ENCODE data around the gene IKZF3. TPM values are rescaled to one million over a fixed set of nuclear protein-coding genes. Genes with fewer than 3 reads are reported as not detected.

IKZF3 gene
- polyA plus RNA-seq, 3 donors from 2014 or later, result 3.1 to 77.5 (median 15.7) TPM

- Mint-ChIP-seq H3K9me3 (no peaks in the 10 kb centered on the region), H3K4me1 (peaks cover 82 to 88% of the 10 kb centered on the region in 2 donors), H3K27me3 (ENCODE audit: low read depth in 3 of 3) (peaks cover 2 to 17% (median 15%) of the 10 kb centered on the region in 3 donors), H3K36me3 (peaks cover 40 to 51% (median 43%) of the 10 kb centered on the region in 3 donors), H3K27ac (peak overlapping the region; percentile 76 to 91 (median 84)), H3K4me3 (peak overlapping the region in 2 of 5 donors; percentile 15 to 55)
- no peak for DNase-seq
Observed at GRCh38 chr17:39763051-39763820, 100.9 kb downstream of the IKZF3 start.

GRCh38 chr17:39761861-39762496, 102.1 kb downstream of the IKZF3 start:
- Mint-ChIP-seq H3K4me1 (peaks cover 82 to 88% of the 10 kb centered on the region in 2 donors), H3K9me3 (no peaks in the 10 kb centered on the region), H3K36me3 (peaks cover 32 to 42% (median 33%) of the 10 kb centered on the region in 3 donors), H3K27me3 (ENCODE audit: low read depth in 3 of 3) (peaks cover 11 to 23% (median 21%) of the 10 kb centered on the region in 3 donors), H3K4me3 (peak overlapping the region in 2 of 5 donors; percentile 6 to 43), H3K27ac (peak overlapping the region in 5 of 6 donors; percentile 76 to 89 (median 78))
- no peak for DNase-seq

DNA sequence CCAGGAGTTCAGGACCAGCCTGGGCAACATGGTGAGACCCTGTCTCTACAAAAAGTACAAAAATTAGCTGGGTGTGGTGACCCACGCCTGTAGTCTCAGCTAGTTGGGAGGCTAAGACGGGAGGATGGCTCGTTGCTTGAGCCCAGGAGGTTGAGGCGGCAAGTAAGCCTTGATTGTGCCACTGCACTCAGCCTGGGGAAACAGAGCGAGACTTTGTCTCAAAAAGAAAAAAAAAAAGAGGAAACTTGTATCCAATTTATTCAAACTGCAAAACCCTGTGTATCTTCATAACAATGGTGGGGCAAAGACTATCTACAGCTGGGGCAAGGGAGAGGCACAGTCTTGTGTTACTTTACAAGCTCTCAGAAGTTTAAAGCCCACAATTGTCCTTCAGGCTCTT, 104.9 kb downstream of the IKZF3 start:
- peaks cover 78 to 84% of the 10 kb centered on the region in 2 donors for H3K4me1 Mint-ChIP-seq
- H3K36me3 Mint-ChIP-seq, result peaks cover 13 to 17% (median 14%) of the 10 kb centered on the region in 3 donors
- peaks cover 21 to 47% (median 38%) of the 10 kb centered on the region in 3 donors for H3K27me3 Mint-ChIP-seq (ENCODE audit: low read depth in 3 of 3)
- DNase-seq, result no peak
- no peaks in the 10 kb centered on the region for H3K9me3 Mint-ChIP-seq
- peak overlapping the region; percentile 61 to 84 (median 78) for H3K4me3 Mint-ChIP-seq
- peak overlapping the region; percentile 96 to 100 (median 98) for H3K27ac Mint-ChIP-seq

DNA sequence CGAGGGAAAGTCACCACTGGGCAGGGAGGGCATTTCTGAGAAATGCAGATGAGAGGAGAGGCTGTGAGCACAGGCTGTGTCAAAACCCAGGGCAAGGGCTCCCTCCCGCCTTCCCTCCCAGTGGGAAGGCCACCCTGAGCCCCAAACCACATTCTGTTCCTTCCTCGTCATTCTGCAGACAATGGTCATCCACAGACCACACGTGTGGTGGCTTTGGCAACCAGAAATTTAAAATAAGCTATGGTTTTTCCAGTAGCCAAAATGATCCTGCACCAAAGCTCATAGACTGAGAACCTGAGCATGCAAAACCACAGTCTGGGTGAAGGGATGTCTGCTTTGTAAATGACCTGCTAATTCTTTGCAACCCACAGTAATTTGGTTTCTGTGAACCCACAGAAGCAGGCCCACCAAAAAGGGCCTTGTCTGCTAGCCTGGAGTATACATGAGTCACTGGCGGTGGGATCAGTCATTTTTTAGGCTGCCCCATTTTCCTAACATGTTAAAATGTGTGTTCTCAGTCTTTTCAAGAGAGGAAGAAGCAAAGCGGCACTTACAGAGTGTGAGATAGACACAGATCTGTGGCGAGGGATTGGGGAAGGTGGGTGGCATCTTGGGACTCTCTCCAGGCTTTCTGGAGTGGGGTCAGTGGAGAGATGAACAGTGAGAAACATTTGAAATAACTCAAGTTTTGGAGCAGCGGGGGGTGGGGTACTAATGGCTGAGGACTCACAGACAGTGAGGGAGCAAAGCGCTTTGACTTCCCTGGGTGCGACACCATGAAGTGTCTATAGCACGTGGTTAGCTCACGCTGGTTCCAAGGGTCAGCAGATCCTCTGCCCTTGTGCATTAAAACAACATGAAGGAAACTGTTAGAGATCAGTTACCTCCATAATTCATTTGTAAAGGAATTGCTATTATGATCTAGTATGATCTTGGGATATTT, 105.9 kb downstream of the IKZF3 start:
- DNase-seq, result peak; percentile 85 to 87 (median 86)
- peaks cover 9 to 13% (median 10%) of the 10 kb centered on the region in 3 donors for H3K36me3 Mint-ChIP-seq
- H3K4me1 Mint-ChIP-seq, result peaks cover 79 to 83% of the 10 kb centered on the region in 2 donors
- H3K27ac Mint-ChIP-seq, result peak overlapping the region; percentile 96 to 100 (median 98)
- H3K9me3 Mint-ChIP-seq, result no peaks in the 10 kb centered on the region
- H3K4me3 Mint-ChIP-seq, result peak overlapping the region; percentile 61 to 84 (median 78)
- peaks cover 26 to 53% (median 38%) of the 10 kb centered on the region in 3 donors for H3K27me3 Mint-ChIP-seq (ENCODE audit: low read depth in 3 of 3)

- H3K4me1 Mint-ChIP-seq, result peaks cover 80 to 83% of the 10 kb centered on the region in 2 donors
- H3K27ac Mint-ChIP-seq, result peak overlapping the region; percentile 96 to 100 (median 98)
- H3K9me3 Mint-ChIP-seq, result no peaks in the 10 kb centered on the region
- no peak for DNase-seq
- peaks cover 4 to 8% (median 5%) of the 10 kb centered on the region in 3 donors for H3K36me3 Mint-ChIP-seq
- peaks cover 33 to 57% (median 42%) of the 10 kb centered on the region in 3 donors for H3K27me3 Mint-ChIP-seq (ENCODE audit: low read depth in 3 of 3)
- H3K4me3 Mint-ChIP-seq, result peak overlapping the region; percentile 73 to 84 (median 78)
Observed at GRCh38 chr17:39757176-39757662, 106.9 kb downstream of the IKZF3 start.

DNA sequence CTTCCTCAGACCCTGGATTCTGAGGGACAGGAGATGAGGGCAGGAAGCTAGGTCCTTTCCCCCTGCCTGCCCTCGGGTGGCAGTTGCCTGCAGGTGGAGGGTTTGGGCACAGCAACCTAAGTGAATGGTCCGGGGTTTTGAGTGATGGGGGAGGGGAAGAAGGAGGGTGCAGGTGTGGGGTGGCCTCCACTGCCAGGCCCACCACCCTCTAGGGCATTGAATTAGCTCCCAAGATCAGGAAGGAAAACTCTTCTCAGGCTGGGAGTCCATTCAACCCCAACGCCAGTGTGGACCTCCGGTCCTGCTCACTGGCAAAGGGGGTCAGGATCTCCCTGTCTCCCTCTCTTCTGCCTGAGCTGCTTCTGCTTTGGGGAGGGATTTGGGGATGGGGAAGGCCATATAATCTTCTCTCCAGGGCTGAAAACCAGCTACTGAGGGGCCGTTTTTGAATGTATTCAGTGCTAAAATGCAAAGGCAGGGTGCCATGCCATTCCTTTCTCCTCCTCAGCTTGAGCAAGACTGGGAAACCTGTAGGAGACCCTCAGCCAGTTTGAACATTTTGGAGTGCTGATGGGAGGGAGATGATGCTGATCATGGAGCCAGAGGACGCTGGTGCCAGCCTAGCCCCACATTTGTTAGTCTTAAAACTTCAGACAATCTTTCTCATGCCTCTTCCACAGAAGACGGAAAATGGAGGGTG, 107.6 kb downstream of the IKZF3 start:
- Mint-ChIP-seq H3K9me3 (no peaks in the 10 kb centered on the region), H3K4me3 (peak overlapping the region; percentile 73 to 84 (median 78)), H3K27ac (peak overlapping the region; percentile 96 to 100 (median 98)), H3K36me3 (peaks cover 4 to 8% (median 5%) of the 10 kb centered on the region in 3 donors), H3K27me3 (ENCODE audit: low read depth in 3 of 3) (peaks cover 34 to 57% (median 45%) of the 10 kb centered on the region in 3 donors), H3K4me1 (peaks cover 78 to 82% of the 10 kb centered on the region in 2 donors)
- DNase-seq, result no peak

DNA sequence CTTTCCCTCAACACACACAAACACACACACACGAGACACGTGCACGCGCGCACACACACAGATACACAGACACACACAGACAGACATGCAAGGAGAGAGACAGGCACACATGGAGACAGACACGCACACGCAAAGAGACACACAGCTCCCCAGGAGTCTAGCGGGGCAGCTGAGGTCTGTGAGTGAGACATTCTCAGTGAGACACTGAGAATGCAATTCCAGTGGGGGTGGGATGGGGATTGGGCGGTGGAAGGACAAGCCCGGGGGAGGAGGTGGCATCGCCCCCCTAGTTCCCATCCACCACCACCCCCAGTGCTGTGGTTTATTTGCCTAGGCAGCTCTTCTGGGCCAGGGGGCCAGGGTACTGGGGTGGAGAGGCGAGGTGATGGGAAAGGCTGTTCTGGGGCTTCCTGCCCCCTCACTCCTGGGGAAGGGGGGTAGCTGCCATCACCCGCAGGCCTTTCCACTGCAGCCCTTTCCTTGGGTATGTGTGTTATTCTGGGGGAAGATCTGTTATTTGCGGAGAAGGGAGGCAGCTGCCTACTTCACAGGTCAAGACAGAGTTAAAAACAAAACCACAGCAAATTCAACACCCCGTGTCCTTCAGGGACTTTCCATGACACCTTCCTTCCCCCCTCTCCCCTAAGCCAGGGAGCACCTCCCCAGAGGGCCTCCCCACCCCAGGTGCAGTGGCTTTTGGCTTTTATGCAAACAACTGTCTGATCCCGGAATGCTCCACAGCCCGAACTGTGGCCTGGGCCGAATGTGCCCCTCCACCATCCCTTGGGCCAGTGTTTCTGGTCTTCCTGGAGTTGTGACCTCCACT, 108.3 kb downstream of the IKZF3 start:
- Mint-ChIP-seq H3K36me3 (peaks cover 0 to 4% (median 0%) of the 10 kb centered on the region in 3 donors), H3K4me1 (peaks cover 72 to 76% of the 10 kb centered on the region in 2 donors), H3K4me3 (peak overlapping the region; percentile 73 to 84 (median 78)), H3K9me3 (no peaks in the 10 kb centered on the region), H3K27ac (peak overlapping the region; percentile 96 to 100 (median 98)), H3K27me3 (ENCODE audit: low read depth in 3 of 3) (peaks cover 34 to 52% (median 42%) of the 10 kb centered on the region in 3 donors)
- peak; percentile 70 to 72 (median 71) for DNase-seq

- Mint-ChIP-seq H3K36me3 (peaks cover 0 to 4% (median 0%) of the 10 kb centered on the region in 3 donors), H3K4me1 (peaks cover 67 to 71% of the 10 kb centered on the region in 2 donors), H3K27ac (peak overlapping the region; percentile 96 to 100 (median 98)), H3K27me3 (ENCODE audit: low read depth in 3 of 3) (peaks cover 34 to 50% (median 41%) of the 10 kb centered on the region in 3 donors), H3K9me3 (no peaks in the 10 kb centered on the region), H3K4me3 (peak overlapping the region; percentile 73 to 84 (median 78))
- no peak for DNase-seq
Observed at GRCh38 chr17:39754958-39755553, 109.1 kb downstream of the IKZF3 start.

GRCh38 chr17:39754161-39754957, 109.8 kb downstream of the IKZF3 start:
- Mint-ChIP-seq H3K4me3 (peak overlapping the region; percentile 74 to 84 (median 81)), H3K36me3 (peaks cover 0 to 4% (median 0%) of the 10 kb centered on the region in 3 donors), H3K4me1 (peaks cover 62 to 64% of the 10 kb centered on the region in 2 donors), H3K27me3 (ENCODE audit: low read depth in 3 of 3) (peaks cover 34 to 50% (median 40%) of the 10 kb centered on the region in 3 donors), H3K27ac (peak overlapping the region; percentile 96 to 100 (median 98)), H3K9me3 (no peaks in the 10 kb centered on the region)
- peak; percentile 99 to 100 (median 99) for DNase-seq

GRCh38 chr17:39753514-39754160, 110.5 kb downstream of the IKZF3 start:
- H3K4me1 Mint-ChIP-seq, result peaks cover 54 to 57% of the 10 kb centered on the region in 2 donors

More at GRCh38 chr17:39753514-39754160, 110.5 kb downstream of the IKZF3 start:
- peak overlapping the region; percentile 79 to 88 (median 83) for H3K4me3 Mint-ChIP-seq
- H3K36me3 Mint-ChIP-seq, result no peaks in the 10 kb centered on the region
- DNase-seq, result no peak
- H3K9me3 Mint-ChIP-seq, result no peaks in the 10 kb centered on the region
- peaks cover 34 to 50% (median 37%) of the 10 kb centered on the region in 3 donors for H3K27me3 Mint-ChIP-seq (ENCODE audit: low read depth in 3 of 3)
- H3K27ac Mint-ChIP-seq, result peak overlapping the region; percentile 87 to 97 (median 94)

Measured in immature natural killer cell (primary cell).